ENCODE data around the gene DOLPP1. TPM values are rescaled to one million over a fixed set of nuclear protein-coding genes. Genes with fewer than 3 reads are reported as not detected.

Gene DOLPP1
- total RNA-seq, 1 donor from 2014 or later, result 9.5 TPM

- ATAC-seq, result peak; percentile 46 to 53
- Histone ChIP-seq H3K4me3 (no peak overlapping the region), H3K27ac (no peak overlapping the region), H3K27me3 (ENCODE audit: low read depth) (no peaks in the 10 kb centered on the region), H3K4me1 (no peaks in the 10 kb centered on the region), H3K9me3 (no peaks in the 10 kb centered on the region), H3K36me3 (peaks cover 74% of the 10 kb centered on the region)
- no peak for DNase-seq
- intact Hi-C loops (cut with DNase I), result no loop called here
- no peak for TF ChIP-seq CTCF (IDR thresholded peaks at IDR 0.05)
Observed at GRCh38 chr9:129058965-129059795, 21.7 kb upstream of the DOLPP1 start.

GRCh38 chr9:129059796-129060785 lies 20.8 kb upstream of the DOLPP1 start:
- no peak for ATAC-seq
- DNase-seq, result no peak
- H3K36me3 ChIP-seq, result peaks cover 76% of the 10 kb centered on the region
- intact Hi-C loops (cut with DNase I), result no loop called here
- no peaks in the 10 kb centered on the region for H3K27me3 ChIP-seq (ENCODE audit: low read depth)
- no peaks in the 10 kb centered on the region for H3K4me1 ChIP-seq
- no peak for TF ChIP-seq CTCF (IDR thresholded peaks at IDR 0.05)
- H3K9me3 ChIP-seq, result no peaks in the 10 kb centered on the region
- no peak overlapping the region for H3K27ac ChIP-seq
- H3K4me3 ChIP-seq, result no peak overlapping the region

GRCh38 chr9:129060991-129061390 lies 19.9 kb upstream of the DOLPP1 start:
- Histone ChIP-seq H3K27me3 (ENCODE audit: low read depth) (no peaks in the 10 kb centered on the region), H3K36me3 (peaks cover 83% of the 10 kb centered on the region), H3K9me3 (no peaks in the 10 kb centered on the region), H3K4me1 (no peaks in the 10 kb centered on the region), H3K4me3 (no peak overlapping the region), H3K27ac (no peak overlapping the region)
- no peak for TF ChIP-seq CTCF (IDR thresholded peaks at IDR 0.05)
- intact Hi-C loops (cut with DNase I), result no loop called here
- ATAC-seq (no peak), DNase-seq (no peak)

- TF ChIP-seq CTCF (IDR thresholded peaks at IDR 0.05), result no peak
- intact Hi-C loops (cut with DNase I), result no loop called here
- peak in 1 of 2 donors; percentile 17 for ATAC-seq
- DNase-seq, result no peak
- H3K9me3 ChIP-seq, result no peaks in the 10 kb centered on the region
- H3K4me1 ChIP-seq, result no peaks in the 10 kb centered on the region
- H3K36me3 ChIP-seq, result peaks cover 79% of the 10 kb centered on the region
- no peak overlapping the region for H3K27ac ChIP-seq
- no peaks in the 10 kb centered on the region for H3K27me3 ChIP-seq (ENCODE audit: low read depth)
- no peak overlapping the region for H3K4me3 ChIP-seq
Observed at GRCh38 chr9:129063061-129063460, 17.9 kb upstream of the DOLPP1 start.

- Histone ChIP-seq H3K36me3 (peaks cover 85% of the 10 kb centered on the region), H3K27me3 (ENCODE audit: low read depth) (no peaks in the 10 kb centered on the region), H3K4me1 (no peaks in the 10 kb centered on the region), H3K4me3 (no peak overlapping the region), H3K9me3 (no peaks in the 10 kb centered on the region), H3K27ac (no peak overlapping the region)
- intact Hi-C loops (cut with DNase I), result no loop called here
- DNase-seq (no peak), ATAC-seq (no peak)
- no peak for TF ChIP-seq CTCF (IDR thresholded peaks at IDR 0.05)
Observed at GRCh38 chr9:129064499-129064908, 16.4 kb upstream of the DOLPP1 start.
